Endothelial cell of umbilical vein (primary cell): ENCODE data around the gene CKLF. TPM values are rescaled to one million over a fixed set of nuclear protein-coding genes. Genes with fewer than 3 reads are reported as not detected.

Experiments used
- BruUV-seq: library from RNA; stranded (reverse); fragments of 400-500 nt; replicated peaks from 2 replicates; lab custom pipeline; 2021; lab: Mats Ljungman, UMichigan
- CTCF ChIA-PET: fragments of 300-600, 350-600 bp; sonication (Branson Sonifier 250); formaldehyde crosslinking; loops from one replicate; lab custom pipeline; 2021; ENCODE audit warnings: antibody characterized with exemption, inconsistent platforms; lab: Charles Lee
- POLR2A ChIA-PET: fragments of 300-600, 350-600 bp; sonication (Branson Sonifier 250); formaldehyde crosslinking; loops from one replicate; lab custom pipeline; 2021; ENCODE audit warnings: antibody characterized with exemption, inconsistent platforms; lab: Charles Lee
- DNase-seq: peaks from one replicate; pipeline ENCODE4 v3.0.0-alpha.2; 2011; ENCODE audit warnings: low read depth, low spot score
- FAIRE-seq: peaks from 2 replicates; lab custom pipeline; 2011; peaks lifted over from hg19 to GRCh38; lab: Jason Lieb, UNC
- H2AFZ ChIP-seq: 2 replicates; pipeline ENCODE4 v1.6.0; 2012; ENCODE audit warnings: low read depth, low read length, control low read depth, inconsistent platforms
- H3K27ac ChIP-seq: 2 replicates; pipeline ENCODE4 v1.5.1; 2011; ENCODE audit warnings: low read depth, mild to moderate bottlenecking, control low read depth, low read length, moderate library complexity; ENCODE audit not compliant: insufficient read depth
- H3K27me3 ChIP-seq, 2 experiments: 2 replicates each; pipeline versions ENCODE4 v1.6.0 to v1.6.1; 2011; ENCODE audit warnings: low read length in 2 of 2, mixed read lengths in 1 of 2; ENCODE audit not compliant: control insufficient read depth in 2 of 2, insufficient read depth in 2 of 2
- H3K36me3 ChIP-seq, 2 experiments: 2 replicates in 1 of 2; 3 replicates in 1 of 2; pipeline ENCODE4 v1.5.1; 2011; ENCODE audit warnings: low read length in 2 of 2, mild to moderate bottlenecking in 1 of 2, moderate library complexity in 1 of 2; ENCODE audit not compliant: control insufficient read depth in 2 of 2, insufficient read depth in 2 of 2; ENCODE audit errors: extremely low read depth in 1 of 2
- H3K4me1 ChIP-seq: 3 replicates; pipeline ENCODE4 v1.5.1; 2011; ENCODE audit warnings: mild to moderate bottlenecking, low read length; ENCODE audit not compliant: control insufficient read depth, insufficient read depth; ENCODE audit errors: extremely low read depth
- H3K4me2 ChIP-seq: 2 replicates; pipeline ENCODE4 v1.6.1; 2011; ENCODE audit warnings: low read length, control low read depth, mixed read lengths; ENCODE audit not compliant: insufficient read depth
- H3K4me3 ChIP-seq, 3 experiments: fragments of 200-600 bp in 1 of 3; sonication (generic), shearing (Covaris generic) in 1 of 3; replicated peaks in 1 of 3; 2 replicates each; pipeline ENCODE4 v1.5.1; 2011 to 2016; ENCODE audit warnings: control low read depth in 3 of 3, low read length in 3 of 3, mild to moderate bottlenecking in 2 of 3, inconsistent platforms in 1 of 3, low read depth in 1 of 3, moderate library complexity in 1 of 3; ENCODE audit not compliant: insufficient read depth in 1 of 3
- H3K79me2 ChIP-seq: 2 replicates; pipeline ENCODE4 v1.6.0; 2012; ENCODE audit warnings: low read length, inconsistent platforms; ENCODE audit not compliant: control insufficient read depth, insufficient read depth
- H3K9ac ChIP-seq: replicated peaks from 2 replicates; pipeline ENCODE3; 2011; ENCODE audit warnings: low read length, control low read depth; ENCODE audit not compliant: insufficient read depth; ENCODE audit errors: extremely low read depth
- H3K9me1 ChIP-seq: replicated peaks from 3 replicates; pipeline ENCODE4 v1.6.0; 2011; ENCODE audit warnings: mild to moderate bottlenecking, low read length; ENCODE audit not compliant: control insufficient read depth, insufficient read depth; ENCODE audit errors: extremely low read depth
- H3K9me3 ChIP-seq: replicated peaks from 2 replicates; pipeline ENCODE4 v1.5.1; 2012; ENCODE audit warnings: low read length, inconsistent platforms; ENCODE audit not compliant: control insufficient read depth, insufficient read depth
- H4K20me1 ChIP-seq: replicated peaks from 2 replicates; pipeline ENCODE3; 2011; ENCODE audit warnings: mild to moderate bottlenecking, low read length; ENCODE audit not compliant: control insufficient read depth, insufficient read depth; ENCODE audit errors: extremely low read depth
- CTCF ChIP-seq, 2 donors: IDR thresholded peaks; 1 replicate in 1 of 2; 2 replicates in 1 of 2; pipeline ENCODE4 v1.5.1; 2011; ENCODE audit warnings: low read length in 2 of 2, mild to moderate bottlenecking in 2 of 2, moderate library complexity in 2 of 2, control low read depth in 1 of 2, inconsistent platforms in 1 of 2, low read depth in 1 of 2; ENCODE audit not compliant: insufficient read depth in 1 of 2; ENCODE audit errors: extremely low read depth in 1 of 2
- EZH2 ChIP-seq: IDR thresholded peaks from 2 replicates; pipeline ENCODE4 v1.6.1; 2012; ENCODE audit warnings: borderline replicate concordance, low read depth, mild to moderate bottlenecking, moderate library complexity, low read length, inconsistent platforms; ENCODE audit not compliant: severe bottlenecking
- GATA2 ChIP-seq: IDR thresholded peaks from 2 replicates; pipeline ENCODE4 v1.7.0; 2011; ENCODE audit warnings: low read depth, mild to moderate bottlenecking, moderate library complexity, mixed read lengths, low read length; ENCODE audit not compliant: insufficient read length, insufficient read depth
- JUN ChIP-seq: IDR thresholded peaks from 2 replicates; pipeline ENCODE4 v1.6.1; 2011; ENCODE audit warnings: borderline replicate concordance, low read depth; ENCODE audit not compliant: insufficient read length, insufficient read depth
- MAX ChIP-seq: IDR thresholded peaks from 2 replicates; pipeline ENCODE4 v1.6.1; 2011; ENCODE audit not compliant: insufficient read depth, insufficient read length
- POLR2A ChIP-seq: IDR thresholded peaks from 2 replicates; pipeline ENCODE4 v1.6.1; 2012; ENCODE audit warnings: low read depth, mild to moderate bottlenecking, control low read depth, low read length
- dilution Hi-C: fragments of 300-500 bp; cut with MboI; formaldehyde crosslinking; loops from one replicate; pipeline ENCODE4 v1.15.0; 2019; ENCODE audit warnings: low sequenced_read_pairs; ENCODE audit not compliant: extremely low pct_ligation_motif_present
- intact Hi-C: fragments of 100-400 bp; cut with micrococcal nuclease; formaldehyde crosslinking; loops from one replicate; pipeline ENCODE4 v1.10.0; 2022
- polyA plus RNA-seq, 4 experiments: library from polyadenylated mRNA; depleted of rRNA in 3 of 4; stranded (reverse) in 3 of 4; unstranded in 1 of 4; fragments of >200 nt; gene quantifications; 2 replicates each; pipeline versions ENCODE4 v1.2.1 to v1.2.3, GENCODE V29; 2011 to 2012; ENCODE audit warnings: missing spikeins in 1 of 4
- small RNA-seq: library from RNA; depleted of rRNA; stranded (forward); fragments of <200 nt; gene quantifications from one replicate; pipeline ENCODE3, GENCODE V24; 2012; ENCODE audit warnings: low replicate concordance, low read depth; ENCODE audit not compliant: insufficient read depth, insufficient read length
- total RNA-seq: library from RNA; stranded (reverse); gene quantifications from 2 replicates; pipeline ENCODE4 v1.2.3, GENCODE V29; 2021

Gene CKLF
- total and polyA plus RNA-seq, 2 donors (not counting 3 experiments of a cell fraction or from before 2014, with no cell fraction given), result 80.0 to 209 TPM

- no peak overlapping the region for H3K4me2 ChIP-seq
- H3K27ac ChIP-seq, result no peak overlapping the region
- H3K9me1 ChIP-seq, result no peaks in the 10 kb centered on the region
- intact Hi-C loops (no loop called here), dilution Hi-C loops (no loop called here)
- H3K9me3 ChIP-seq, result no peaks in the 10 kb centered on the region
- H3K9ac ChIP-seq, result no peak overlapping the region
- TF ChIP-seq MAX, result no peak
- no peak for TF ChIP-seq EZH2
- no peak for TF ChIP-seq POLR2A
- no peak for TF ChIP-seq JUN
- no peak for TF ChIP-seq GATA2
- TF ChIP-seq CTCF (IDR thresholded peaks at IDR 0.05; ENCODE audit: extremely low read depth in 1 of 2, insufficient read depth in 1 of 2, low read depth in 1 of 2, low read length in 2 of 2), result no peak
- FAIRE-seq (no peak), DNase-seq (no peak)
- H4K20me1 ChIP-seq, result no peaks in the 10 kb centered on the region
- peaks cover 20 to 33% of the 10 kb centered on the region in 2 experiments for H3K36me3 ChIP-seq
- POLR2A ChIA-PET, result no interaction called here
- CTCF ChIA-PET, result interaction anchor here (1.0 to 1.4 kb wide), 2 partner anchors 37 to 254 kb away, joined by 3 read pairs; no protein-coding TSS in a partner anchor
- no TSS peak for BruUV-seq
- peaks cover 16% of the 10 kb centered on the region for H3K4me1 ChIP-seq
- no peak overlapping the region for H3K4me3 ChIP-seq
- no peaks in the 10 kb centered on the region for H3K27me3 ChIP-seq
- H2AFZ ChIP-seq, result no peak overlapping the region
- peaks cover under 1% of the 10 kb centered on the region for H3K79me2 ChIP-seq
These were observed 61.9 kb downstream of the CKLF start for GRCh38 chr16:66614161-66614802.

Small RNA genes lying within 50 kb of the gene (small RNA-seq; reads per million reads assigned to genes)
- not detected for gene CKLF-CMTM1

Other genes starting within 250 kb of the CKLF start
- 765 and 804 TPM in 2 replicates for gene CDH5, start 185.9 kb upstream of the CKLF start, total RNA-seq
- 815 and 836 TPM in 2 replicates for gene CDH5, start 185.9 kb upstream of the CKLF start, polyA plus RNA-seq
- not detected in 2 replicates for gene BEAN1, start 125.3 kb upstream of the CKLF start, total RNA-seq
- not detected in 2 replicates for gene BEAN1, start 125.3 kb upstream of the CKLF start, polyA plus RNA-seq
- 23.4 and 25.2 TPM in 2 replicates for gene TK2, start 2.5 kb upstream of the CKLF start, total RNA-seq
- 12.1 and 12.2 TPM in 2 replicates for gene TK2, start 2.5 kb upstream of the CKLF start, polyA plus RNA-seq
- 9.3 and 12.3 TPM in 2 replicates for gene CMTM1, start 13.9 kb downstream of the CKLF start, total RNA-seq
- 3.0 and 3.8 TPM in 2 replicates for gene CMTM1, start 13.9 kb downstream of the CKLF start, polyA plus RNA-seq
- gene CMTM2, start 26.9 kb downstream of the CKLF start, total RNA-seq, result not detected in 2 replicates
- not detected in 2 replicates for gene CMTM2, start 26.9 kb downstream of the CKLF start, polyA plus RNA-seq
- gene CMTM3, start 52.1 kb downstream of the CKLF start, total RNA-seq, result 83.6 and 90.5 TPM in 2 replicates
- 86.2 and 104 TPM in 2 replicates for gene CMTM3, start 52.1 kb downstream of the CKLF start, polyA plus RNA-seq
- 8.5 and 9.0 TPM in 2 replicates for gene CMTM4, start 144.2 kb downstream of the CKLF start, total RNA-seq
- 7.1 and 10.7 TPM in 2 replicates for gene CMTM4, start 144.2 kb downstream of the CKLF start, polyA plus RNA-seq
- gene DYNC1LI2, start 199.0 kb downstream of the CKLF start, total RNA-seq, result 156 and 159 TPM in 2 replicates
- gene DYNC1LI2, start 199.0 kb downstream of the CKLF start, polyA plus RNA-seq, result 51.2 and 110 TPM in 2 replicates
- gene TERB1, start 249.0 kb downstream of the CKLF start, total RNA-seq, result not detected in 2 replicates
- not detected in 2 replicates for gene TERB1, start 249.0 kb downstream of the CKLF start, polyA plus RNA-seq